IPS DF 19.7 (cell line): ENCODE measurements around the gene CHRD.
"Not testable (repeated sequence)": the region's sequence is repeated elsewhere in the genome, so short reads cannot be mapped to it uniquely, and the experiment has no call there.

Experiments
- DNase-seq: peaks from one replicate; pipeline ENCODE4 v3.0.0-alpha.2; 2013; ENCODE audit warnings: low read depth, low spot score

The CHRD gene

GRCh38 chr3:184414418-184415202, 34.8 kb downstream of the CHRD start:
- DNase-seq, result no peak

- DNase-seq, result no peak
Measured at GRCh38 chr3:184415203-184415490, 35.3 kb downstream of the CHRD start.

- DNase-seq, result peak; percentile 23
Measured at GRCh38 chr3:184417619-184418327, 37.9 kb downstream of the CHRD start.

GRCh38 chr3:184419171-184419570, 39.3 kb downstream of the CHRD start:
- DNase-seq, result no peak

- no peak for DNase-seq
Measured at GRCh38 chr3:184423561-184423960, 43.7 kb downstream of the CHRD start.

- no peak for DNase-seq
Measured at GRCh38 chr3:184426691-184427141, 46.9 kb downstream of the CHRD start.

GRCh38 chr3:184428561-184429175, 48.8 kb downstream of the CHRD start:
- DNase-seq, result no peak

- no peak for DNase-seq
Measured at GRCh38 chr3:184429786-184430185, 49.9 kb downstream of the CHRD start.

- no peak for DNase-seq
Measured at GRCh38 chr3:184430940-184431339, 51.1 kb downstream of the CHRD start.

- not testable (repeated sequence) for DNase-seq
Measured at GRCh38 chr3:184433178-184433577, 53.3 kb downstream of the CHRD start.

- DNase-seq, result no peak
Measured at GRCh38 chr3:184439096-184439495, 59.2 kb downstream of the CHRD start.
